Liver (tissue), 9 donors: Measurements from ENCODE around the gene TLR7. TPM values are rescaled to one million over a fixed set of nuclear protein-coding genes. Genes with fewer than 3 reads are reported as not detected.

Experiments
- DNase-seq: peaks from one replicate; pipeline ENCODE4 v3.0.0-alpha.2; 2017; ENCODE audit warnings: low spot score
- H3K27ac ChIP-seq, 2 donors: one replicate each; pipeline ENCODE4 v1.7.0; 2013; ENCODE audit warnings: inconsistent platforms in 2 of 2, low read length in 2 of 2, control low read depth in 1 of 2, low read depth in 1 of 2, mild to moderate bottlenecking in 1 of 2
- H3K27me3 ChIP-seq, 4 donors: one replicate each; pipeline versions ENCODE4 v1.6.1 to v1.7.0; 2013; ENCODE audit warnings: low read length in 3 of 4, inconsistent platforms in 1 of 4, mild to moderate bottlenecking in 1 of 4, moderate library complexity in 1 of 4; ENCODE audit not compliant: control insufficient read depth in 4 of 4, insufficient read depth in 4 of 4
- H3K36me3 ChIP-seq, 4 donors: one replicate each; pipeline versions ENCODE4 v1.6.1 to v1.7.0; 2013; ENCODE audit warnings: low read length in 3 of 4, mild to moderate bottlenecking in 3 of 4, low read depth in 1 of 4, moderate library complexity in 1 of 4; ENCODE audit not compliant: control insufficient read depth in 4 of 4, insufficient read depth in 3 of 4
- H3K4me1 ChIP-seq, 4 donors: one replicate each; pipeline versions ENCODE4 v1.6.1 to v1.7.0; 2013; ENCODE audit warnings: low read length in 3 of 4, mild to moderate bottlenecking in 3 of 4, moderate library complexity in 1 of 4; ENCODE audit not compliant: control insufficient read depth in 4 of 4, insufficient read depth in 4 of 4
- H3K4me3 ChIP-seq, 3 donors: one replicate each; pipeline versions ENCODE4 v1.6.1 to v1.7.0; 2013; ENCODE audit warnings: low read length in 3 of 3, control low read depth in 1 of 3, low read depth in 1 of 3, mild to moderate bottlenecking in 1 of 3
- H3K9ac ChIP-seq, 2 donors: one replicate each; pipeline ENCODE4 v1.7.0; 2013; ENCODE audit warnings: low read length in 2 of 2, mild to moderate bottlenecking in 2 of 2, moderate library complexity in 2 of 2, control low read depth in 1 of 2, low read depth in 1 of 2
- H3K9me3 ChIP-seq, 4 donors: one replicate each; pipeline versions ENCODE4 v1.6.1 to v1.7.0; 2013; ENCODE audit warnings: low read length in 3 of 4; ENCODE audit not compliant: control insufficient read depth in 4 of 4
- ATF3 ChIP-seq: IDR thresholded peaks from 2 replicates; pipeline ENCODE4 v1.6.1; 2016; ENCODE audit warnings: antibody characterized with exemption
- EGR1 ChIP-seq, 2 donors: IDR thresholded peaks; 2 replicates each; pipeline ENCODE4 v1.6.1; 2016 to 2018; ENCODE audit warnings: antibody characterized with exemption in 2 of 2, low read depth in 2 of 2
- FOXA1 ChIP-seq: IDR thresholded peaks from 2 replicates; pipeline ENCODE4 v1.6.1; 2016; ENCODE audit warnings: antibody characterized with exemption
- FOXA2 ChIP-seq: IDR thresholded peaks from 2 replicates; pipeline ENCODE4 v1.6.1; 2016; ENCODE audit warnings: antibody characterized with exemption
- GABPA ChIP-seq, 2 donors: IDR thresholded peaks in 1 of 2; conservative IDR thresholded peaks in 1 of 2; 2 replicates each; pipeline ENCODE4 v1.6.1; 2016; ENCODE audit warnings: antibody characterized with exemption in 2 of 2, mild to moderate bottlenecking in 1 of 2, moderate library complexity in 1 of 2
- HNF4A ChIP-seq, 2 donors: conservative IDR thresholded peaks; 2 replicates each; pipeline ENCODE4 v1.6.1; 2016; ENCODE audit warnings: antibody characterized with exemption in 2 of 2, mild to moderate bottlenecking in 2 of 2
- HNF4G ChIP-seq: IDR thresholded peaks from 2 replicates; pipeline ENCODE4 v1.6.1; 2016; ENCODE audit warnings: antibody characterized with exemption
- JUND ChIP-seq, 2 donors: IDR thresholded peaks; 2 replicates each; pipeline ENCODE4 v1.6.1; 2016; ENCODE audit warnings: antibody characterized with exemption in 2 of 2
- NR2F2 ChIP-seq: IDR thresholded peaks from 2 replicates; pipeline ENCODE4 v1.6.1; 2016; ENCODE audit warnings: antibody characterized with exemption
- RAD21 ChIP-seq, 2 donors: IDR thresholded peaks; 2 replicates each; pipeline ENCODE4 v1.6.1; 2016; ENCODE audit warnings: antibody characterized with exemption in 2 of 2, mild to moderate bottlenecking in 2 of 2
- REST ChIP-seq: IDR thresholded peaks from 2 replicates; pipeline ENCODE4 v1.6.1; 2016; ENCODE audit warnings: antibody characterized with exemption, mild to moderate bottlenecking
- RXRA ChIP-seq, 2 donors: IDR thresholded peaks; 2 replicates each; pipeline ENCODE4 v1.6.1; 2017 to 2018; ENCODE audit warnings: antibody characterized with exemption in 2 of 2, mild to moderate bottlenecking in 1 of 2
- SP1 ChIP-seq: IDR thresholded peaks from 2 replicates; pipeline ENCODE4 v1.6.1; 2018; ENCODE audit warnings: antibody characterized with exemption, mild to moderate bottlenecking
- TAF1 ChIP-seq: conservative IDR thresholded peaks from 2 replicates; pipeline ENCODE4 v1.6.1; 2016; ENCODE audit warnings: antibody characterized with exemption, mild to moderate bottlenecking
- YY1 ChIP-seq: IDR thresholded peaks from 2 replicates; pipeline ENCODE4 v1.6.1; 2016; ENCODE audit warnings: antibody characterized with exemption, mild to moderate bottlenecking
- WGBS: extraction: QIAGEN DNeasy Blood & Tissue Kit; methylation state at CpG from one replicate; pipeline ENCODE4 v1.1.7; 2013; 5-methylcytosine and 5-hydroxymethylcytosine counted together
- polyA plus RNA-seq, 2 donors: library from polyadenylated mRNA; stranded (reverse) in 1 of 2; unstranded in 1 of 2; fragments of 200-250 nt in 1 of 2; fragments of >200 nt in 1 of 2; fragmentation: Nextera tagmentation in 1 of 2; extraction: Ambion mirVana in 1 of 2; gene quantifications; one replicate each; pipeline versions ENCODE4 v1.2.1 to v1.2.3, GENCODE V29; 2013 to 2015
- total RNA-seq, 2 donors: library from RNA; depleted of rRNA; stranded (reverse); fragments of >200 nt; gene quantifications; one replicate each; pipeline ENCODE4 v1.2.3, GENCODE V29; 2014
- TF ChIP-seq, protein P1 (sequence below): fragments of 150-350 bp; IDR thresholded peaks from 2 replicates; pipeline ENCODE4 v1.5.1; 2017; ENCODE audit warnings: improper control_type of control experiment, low read depth, low read length; ENCODE audit not compliant: missing input control
- TF ChIP-seq, protein P2 (sequence below): IDR thresholded peaks from 2 replicates; pipeline ENCODE4 v1.6.1; 2016; ENCODE audit warnings: antibody characterized with exemption
- TF ChIP-seq, protein P3 (sequence below): IDR thresholded peaks from 2 replicates; pipeline ENCODE4 v1.6.1; 2016; ENCODE audit warnings: antibody characterized with exemption
- donor health status: healthy.
- donor health status: healthy.
- donor health status: healthy.
- donor health status: healthy.
- donor health status: healthy.

Gene TLR7
- total and polyA plus RNA-seq, 4 donors = 0.10 to 0.65 (median 0.14) TPM

DNA sequence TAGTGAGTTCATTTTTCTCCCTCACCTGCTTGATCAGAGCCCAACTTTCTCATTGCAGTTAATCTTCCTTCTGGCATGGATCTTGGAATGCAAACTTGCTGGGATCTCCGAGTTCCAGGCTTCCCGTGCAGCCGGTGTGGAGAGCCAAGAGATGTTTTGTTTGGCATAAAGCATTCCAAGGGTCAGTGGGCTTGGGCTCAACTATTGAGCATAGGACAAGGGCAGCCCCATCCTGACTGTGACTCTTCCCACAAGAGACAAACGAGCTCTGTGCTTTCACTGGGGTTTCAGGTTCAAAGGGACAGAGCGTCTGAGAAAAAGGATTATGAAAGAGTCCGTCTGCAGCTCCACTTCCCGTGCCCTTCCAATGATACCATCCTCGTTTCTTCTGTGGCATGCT lies 10.5 kb downstream of the TLR7 start:
- Histone ChIP-seq H3K27me3 (no peaks in the 10 kb centered on the region), H3K9ac (no peak overlapping the region), H3K4me3 (no peak overlapping the region), H3K9me3 (no peaks in the 10 kb centered on the region), H3K27ac (no peak overlapping the region), H3K4me1 (no peaks in the 10 kb centered on the region), H3K36me3 (no peaks in the 10 kb centered on the region)
- WGBS = 19% methylated on average over 8 of the region's 8 CpGs
- no peak for TF ChIP-seq FOXA2
- no peak for TF ChIP-seq TAF1
- TF ChIP-seq, protein P1, sequence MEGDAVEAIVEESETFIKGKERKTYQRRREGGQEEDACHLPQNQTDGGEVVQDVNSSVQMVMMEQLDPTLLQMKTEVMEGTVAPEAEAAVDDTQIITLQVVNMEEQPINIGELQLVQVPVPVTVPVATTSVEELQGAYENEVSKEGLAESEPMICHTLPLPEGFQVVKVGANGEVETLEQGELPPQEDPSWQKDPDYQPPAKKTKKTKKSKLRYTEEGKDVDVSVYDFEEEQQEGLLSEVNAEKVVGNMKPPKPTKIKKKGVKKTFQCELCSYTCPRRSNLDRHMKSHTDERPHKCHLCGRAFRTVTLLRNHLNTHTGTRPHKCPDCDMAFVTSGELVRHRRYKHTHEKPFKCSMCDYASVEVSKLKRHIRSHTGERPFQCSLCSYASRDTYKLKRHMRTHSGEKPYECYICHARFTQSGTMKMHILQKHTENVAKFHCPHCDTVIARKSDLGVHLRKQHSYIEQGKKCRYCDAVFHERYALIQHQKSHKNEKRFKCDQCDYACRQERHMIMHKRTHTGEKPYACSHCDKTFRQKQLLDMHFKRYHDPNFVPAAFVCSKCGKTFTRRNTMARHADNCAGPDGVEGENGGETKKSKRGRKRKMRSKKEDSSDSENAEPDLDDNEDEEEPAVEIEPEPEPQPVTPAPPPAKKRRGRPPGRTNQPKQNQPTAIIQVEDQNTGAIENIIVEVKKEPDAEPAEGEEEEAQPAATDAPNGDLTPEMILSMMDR = no peak
- no peak for TF ChIP-seq YY1
- TF ChIP-seq HNF4A (conservative IDR thresholded peaks at IDR 0.05) = no peak
- no peak for TF ChIP-seq REST
- no peak for TF ChIP-seq JUND (IDR thresholded peaks at IDR 0.05)
- no peak for TF ChIP-seq FOXA1
- no peak for TF ChIP-seq SP1
- TF ChIP-seq EGR1 (IDR thresholded peaks at IDR 0.05; ENCODE audit: low read depth in 2 of 2) = no peak
- TF ChIP-seq, protein P2, sequence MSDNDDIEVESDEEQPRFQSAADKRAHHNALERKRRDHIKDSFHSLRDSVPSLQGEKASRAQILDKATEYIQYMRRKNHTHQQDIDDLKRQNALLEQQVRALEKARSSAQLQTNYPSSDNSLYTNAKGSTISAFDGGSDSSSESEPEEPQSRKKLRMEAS = no peak
- no peak for TF ChIP-seq HNF4G
- no peak for TF ChIP-seq NR2F2
- no peak for DNase-seq

DNA sequence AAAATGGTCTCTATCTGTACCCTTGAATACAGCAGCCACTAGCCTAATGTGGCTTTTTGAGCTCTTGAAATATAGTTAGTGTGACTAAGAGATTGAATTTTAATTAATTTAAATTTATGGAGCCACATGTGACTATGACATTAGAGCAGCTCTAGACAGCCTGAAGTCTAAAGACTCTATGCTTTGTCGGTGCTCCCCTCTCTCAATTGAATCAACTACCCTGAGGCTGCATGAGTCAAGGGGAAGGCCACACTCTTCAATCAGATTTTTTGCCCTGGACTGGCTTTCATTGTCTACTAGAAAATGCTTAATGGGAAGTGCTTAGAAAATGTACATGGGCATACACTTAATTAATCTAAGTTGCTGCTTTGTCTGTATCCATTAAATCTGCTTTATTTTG lies 11.7 kb downstream of the TLR7 start:
- WGBS = 80% methylated on average over 1 of the region's 1 CpG
- Histone ChIP-seq H3K4me1 (no peaks in the 10 kb centered on the region), H3K27ac (no peak overlapping the region), H3K36me3 (no peaks in the 10 kb centered on the region), H3K4me3 (no peak overlapping the region), H3K27me3 (peaks cover 0 to 3% (median 0%) of the 10 kb centered on the region in 4 donors), H3K9ac (no peak overlapping the region), H3K9me3 (no peaks in the 10 kb centered on the region)
- DNase-seq = no peak
- TF ChIP-seq HNF4A (conservative IDR thresholded peaks at IDR 0.05) (no peak), RXRA (IDR thresholded peaks at IDR 0.05) (no peak), FOXA1 (no peak), ATF3 (no peak), SP1 (no peak), FOXA2 (no peak), REST (no peak), RAD21 (IDR thresholded peaks at IDR 0.05) (no peak), GABPA (IDR thresholded peaks at IDR 0.05 in 1 of 2, conservative IDR thresholded peaks at IDR 0.05 in 1 of 2) (no peak)
- TF ChIP-seq, protein P2 = no peak
- TF ChIP-seq, protein P3, sequence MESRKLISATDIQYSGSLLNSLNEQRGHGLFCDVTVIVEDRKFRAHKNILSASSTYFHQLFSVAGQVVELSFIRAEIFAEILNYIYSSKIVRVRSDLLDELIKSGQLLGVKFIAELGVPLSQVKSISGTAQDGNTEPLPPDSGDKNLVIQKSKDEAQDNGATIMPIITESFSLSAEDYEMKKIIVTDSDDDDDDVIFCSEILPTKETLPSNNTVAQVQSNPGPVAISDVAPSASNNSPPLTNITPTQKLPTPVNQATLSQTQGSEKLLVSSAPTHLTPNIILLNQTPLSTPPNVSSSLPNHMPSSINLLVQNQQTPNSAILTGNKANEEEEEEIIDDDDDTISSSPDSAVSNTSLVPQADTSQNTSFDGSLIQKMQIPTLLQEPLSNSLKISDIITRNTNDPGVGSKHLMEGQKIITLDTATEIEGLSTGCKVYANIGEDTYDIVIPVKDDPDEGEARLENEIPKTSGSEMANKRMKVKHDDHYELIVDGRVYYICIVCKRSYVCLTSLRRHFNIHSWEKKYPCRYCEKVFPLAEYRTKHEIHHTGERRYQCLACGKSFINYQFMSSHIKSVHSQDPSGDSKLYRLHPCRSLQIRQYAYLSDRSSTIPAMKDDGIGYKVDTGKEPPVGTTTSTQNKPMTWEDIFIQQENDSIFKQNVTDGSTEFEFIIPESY = no peak
- TF ChIP-seq, protein P1 = no peak
